Breast epithelium (tissue), 4 donors: ENCODE measurements around the gene CKAP4. TPM values are rescaled to one million over a fixed set of nuclear protein-coding genes. Genes with fewer than 3 reads are reported as not detected.
A peak's percentile ranks its signal among the peaks of the same experiment; 100 is the strongest.

Experiments
- DNase-seq, 2 donors: peaks; one replicate each; pipeline ENCODE4 v3.0.0-alpha.2; 2019; ENCODE audit warnings: low spot score in 2 of 2
- H3K27ac ChIP-seq, 2 donors: fragments of 200-600 bp; sonication (generic) in 1 of 2; one replicate each; pipeline ENCODE4 v1.5.1; 2016 to 2019; ENCODE audit warnings: mild to moderate bottlenecking in 1 of 2
- H3K27me3 ChIP-seq, 2 donors: fragments of 200-600 bp; sonication (generic) in 1 of 2; one replicate each; pipeline versions ENCODE4 v1.5.1 to v1.6.0; 2017 to 2019; ENCODE audit warnings: control low read depth in 1 of 2, mild to moderate bottlenecking in 1 of 2
- H3K36me3 ChIP-seq: fragments of 200-600 bp; one replicate; pipeline ENCODE4 v1.5.1; 2019
- H3K4me1 ChIP-seq, 2 donors: fragments of 200-600 bp; sonication (generic); one replicate each; pipeline ENCODE4 v1.5.1; 2016 to 2019; ENCODE audit warnings: control low read depth in 1 of 2
- H3K4me3 ChIP-seq, 3 donors: fragments of 200-600 bp; sonication (generic); 1 replicate in 2 of 3; 2 replicates in 1 of 3; pipeline ENCODE4 v1.5.1; 2016 to 2019; ENCODE audit warnings: mild to moderate bottlenecking in 3 of 3, moderate library complexity in 2 of 3
- H3K9me3 ChIP-seq, 2 donors: fragments of 200-600 bp; sonication (generic) in 1 of 2; one replicate each; pipeline ENCODE4 v1.5.1; 2016 to 2019; ENCODE audit warnings: control low read depth in 1 of 2
- CTCF ChIP-seq, 3 donors: fragments of 450-650 bp; IDR thresholded peaks; one replicate each; pipeline ENCODE4 v1.5.1; 2016 to 2017; ENCODE audit warnings: antibody characterized with exemption in 3 of 3, mild to moderate bottlenecking in 3 of 3, moderate library complexity in 3 of 3
- POLR2A ChIP-seq: fragments of 450-650 bp; IDR thresholded peaks from one replicate; pipeline ENCODE4 v1.6.1; 2016; ENCODE audit warnings: antibody characterized with exemption, mild to moderate bottlenecking, moderate library complexity
- POLR2AphosphoS5 ChIP-seq, 3 donors: sonication (generic); formaldehyde crosslinking; IDR thresholded peaks; one replicate each; pipeline ENCODE4 v1.6.1; 2017; ENCODE audit warnings: antibody characterized with exemption in 3 of 3
- intact Hi-C: fragments of 100-400 bp; cut with DNase I; formaldehyde crosslinking; loops from one replicate; pipeline ENCODE4 v1.15.1; 2023; ENCODE audit warnings: low total_unique reads
- total RNA-seq, 3 donors: library from RNA; depleted of rRNA; stranded (reverse); fragments of >200 nt; gene quantifications; one replicate each; pipeline ENCODE4 v1.1.0, GENCODE V29; 2016

Gene CKAP4
- total RNA-seq, 3 donors from 2014 or later: 22.0 to 39.3 (median 30.9) TPM

GRCh38 chr12:106204312-106204711 lies 43.5 kb downstream of the CKAP4 start:
- no peaks in the 10 kb centered on the region for H3K27me3 ChIP-seq
- no peak for TF ChIP-seq POLR2AphosphoS5 (IDR thresholded peaks at IDR 0.05)
- TF ChIP-seq POLR2A: no peak
- TF ChIP-seq CTCF (IDR thresholded peaks at IDR 0.05): no peak

DNA sequence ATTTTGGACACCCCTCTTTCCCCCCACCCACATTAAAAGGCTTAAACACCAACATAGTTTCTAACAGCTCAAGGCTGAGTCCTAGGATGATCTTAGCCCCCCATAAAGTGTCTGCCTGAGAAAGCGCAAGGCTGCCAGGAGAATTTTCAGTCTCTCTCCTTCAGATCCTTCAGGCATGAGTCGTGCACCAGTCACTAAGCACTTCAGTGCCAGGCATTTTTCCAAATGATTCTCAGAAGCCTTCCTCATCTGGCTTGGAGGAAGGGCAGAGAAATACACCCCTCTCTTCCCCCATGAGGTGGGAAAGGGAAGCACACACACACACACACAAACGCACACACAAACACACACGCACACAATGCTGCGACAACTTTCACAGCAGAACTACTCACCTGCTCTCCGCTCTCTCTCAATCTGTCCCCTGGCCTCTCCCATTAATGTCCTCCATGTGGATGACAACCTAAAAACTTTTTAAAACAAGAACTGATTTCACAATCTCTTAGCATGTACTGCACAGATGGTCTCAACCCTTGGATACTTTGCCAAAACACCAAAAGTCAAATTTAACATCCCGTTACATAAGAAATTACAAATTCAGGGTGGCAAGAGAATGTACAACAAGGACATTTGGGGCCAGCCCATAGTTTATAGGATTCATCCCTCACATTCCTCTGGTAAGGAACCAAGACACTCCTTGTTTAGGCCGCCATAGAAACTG lies 49.8 kb downstream of the CKAP4 start:
- H3K27ac ChIP-seq: peak overlapping the region in 1 of 2 donors; percentile 77
- H3K27me3 ChIP-seq: no peaks in the 10 kb centered on the region
- TF ChIP-seq POLR2A: no peak
- TF ChIP-seq POLR2AphosphoS5 (IDR thresholded peaks at IDR 0.05): peak in 1 of 3 donors; percentile 18
- H3K36me3 ChIP-seq: no peaks in the 10 kb centered on the region
- H3K4me1 ChIP-seq: no peaks in the 10 kb centered on the region
- no peak overlapping the region for H3K4me3 ChIP-seq
- H3K9me3 ChIP-seq: no peaks in the 10 kb centered on the region
- no peak for DNase-seq
- intact Hi-C loops: loop anchor here (5.0 kb wide), 1 partner anchor 1174 kb away; no protein-coding TSS in a partner anchor

More at GRCh38 chr12:106204312-106204711, 43.5 kb downstream of the CKAP4 start:
- Histone ChIP-seq H3K36me3 (no peaks in the 10 kb centered on the region), H3K27ac (no peak overlapping the region), H3K4me3 (no peak overlapping the region), H3K9me3 (no peaks in the 10 kb centered on the region), H3K4me1 (no peaks in the 10 kb centered on the region)
- no peak for DNase-seq
- intact Hi-C loops: no loop called here

GRCh38 chr12:106195621-106196027 lies 52.2 kb downstream of the CKAP4 start:
- intact Hi-C loops: loop anchor here (5.0 kb wide), 1 partner anchor 1177 kb away; no protein-coding TSS in a partner anchor
- Histone ChIP-seq H3K27me3 (no peaks in the 10 kb centered on the region), H3K4me3 (peak overlapping the region in 1 of 3 donors; percentile 12), H3K9me3 (no peaks in the 10 kb centered on the region), H3K4me1 (no peaks in the 10 kb centered on the region), H3K36me3 (no peaks in the 10 kb centered on the region), H3K27ac (peak overlapping the region; percentile 46 to 82)
- peak; percentile 55 to 60 for DNase-seq
- TF ChIP-seq POLR2A (no peak), POLR2AphosphoS5 (IDR thresholded peaks at IDR 0.05) (peak; percentile 64 to 80 (median 76)), CTCF (IDR thresholded peaks at IDR 0.05) (no peak)

GRCh38 chr12:106194351-106194750 lies 53.5 kb downstream of the CKAP4 start:
- no peaks in the 10 kb centered on the region for H3K36me3 ChIP-seq
- H3K9me3 ChIP-seq: no peaks in the 10 kb centered on the region
- no peak for TF ChIP-seq POLR2A
- no peak for TF ChIP-seq CTCF (IDR thresholded peaks at IDR 0.05)
- TF ChIP-seq POLR2AphosphoS5 (IDR thresholded peaks at IDR 0.05): no peak
- H3K27me3 ChIP-seq: no peaks in the 10 kb centered on the region
- intact Hi-C loops: no loop called here
- no peaks in the 10 kb centered on the region for H3K4me1 ChIP-seq
- H3K27ac ChIP-seq: peak overlapping the region; percentile 46 to 65
- H3K4me3 ChIP-seq: no peak overlapping the region
- no peak for DNase-seq

GRCh38 chr12:106193394-106194215 lies 54.2 kb downstream of the CKAP4 start:
- H3K9me3 ChIP-seq: no peaks in the 10 kb centered on the region
- intact Hi-C loops: no loop called here
- no peaks in the 10 kb centered on the region for H3K27me3 ChIP-seq
- no peak for TF ChIP-seq CTCF (IDR thresholded peaks at IDR 0.05)
- TF ChIP-seq POLR2AphosphoS5 (IDR thresholded peaks at IDR 0.05): no peak
- TF ChIP-seq POLR2A: no peak
- no peaks in the 10 kb centered on the region for H3K36me3 ChIP-seq
- DNase-seq: no peak
- no peaks in the 10 kb centered on the region for H3K4me1 ChIP-seq
- peak overlapping the region; percentile 35 to 41 for H3K27ac ChIP-seq
- H3K4me3 ChIP-seq: no peak overlapping the region
